Activated CD4-positive, alpha-beta memory T cell treated with anti-CD3 and anti-CD28 coated beads, Interleukin-2, amount 10 ng/mL, durations not matched to agents 7 days and 5 days (primary cell): ENCODE measurements around the gene EXO1. TPM values are rescaled to one million over a fixed set of nuclear protein-coding genes. Genes with fewer than 3 reads are reported as not detected.
"Not testable (repeated sequence)": the region's sequence is repeated elsewhere in the genome, so short reads cannot be mapped to it uniquely, and the experiment has no call there.

Experiments used
- CTCF ChIA-PET: fragments of 350-600 bp; sonication (Branson Sonifier 250); formaldehyde crosslinking; loops from one replicate; lab custom pipeline; 2021; ENCODE audit warnings: antibody characterized with exemption, inconsistent platforms; lab: Charles Lee
- POLR2A ChIA-PET: fragments of 350-600 bp; sonication (Branson Sonifier 250); formaldehyde crosslinking; loops from one replicate; lab custom pipeline; 2021; ENCODE audit warnings: antibody characterized with exemption; lab: Charles Lee
- DNase-seq: peaks from one replicate; pipeline ENCODE4 v3.0.0-alpha.2; 2020
- H3K27ac Mint-ChIP-seq: one replicate; pipeline ENCODE4 v1.8.0; 2021; ENCODE audit warnings: mild to moderate bottlenecking, mixed read lengths
- H3K27me3 Mint-ChIP-seq: one replicate; pipeline ENCODE4 v1.8.0; 2021; ENCODE audit warnings: mixed read lengths
- H3K36me3 Mint-ChIP-seq: one replicate; pipeline ENCODE4 v1.8.0; 2021; ENCODE audit warnings: low read depth, mixed read lengths
- H3K4me1 Mint-ChIP-seq: one replicate; pipeline ENCODE4 v1.8.0; 2021; ENCODE audit warnings: mixed read lengths
- H3K4me3 Mint-ChIP-seq: one replicate; pipeline ENCODE4 v1.8.0; 2021; ENCODE audit warnings: mild to moderate bottlenecking, mixed read lengths
- H3K9me3 Mint-ChIP-seq: one replicate; pipeline ENCODE4 v1.8.0; 2021; ENCODE audit warnings: mixed read lengths
- total RNA-seq, 2 experiments: library from RNA; stranded (reverse); gene quantifications; one replicate each; pipeline ENCODE4 v1.2.3, GENCODE V29; 2021

Gene EXO1
- total RNA-seq, 2 experiments from 2014 or later = 30.1 to 31.9 TPM

GRCh38 chr1:241821363-241821762 is 26.6 kb upstream of the EXO1 start:
- DNase-seq = no peak
- Mint-ChIP-seq H3K27ac (no peak overlapping the region), H3K9me3 (no peaks in the 10 kb centered on the region), H3K4me1 (no peaks in the 10 kb centered on the region), H3K4me3 (no peak overlapping the region), H3K27me3 (peaks cover 5% of the 10 kb centered on the region), H3K36me3 (no peaks in the 10 kb centered on the region)
- ChIA-PET CTCF (no interaction called here), POLR2A (no interaction called here)

GRCh38 chr1:241822846-241823245 is 25.2 kb upstream of the EXO1 start:
- DNase-seq = no peak
- ChIA-PET CTCF (interaction anchor here (1.4 kb wide), 1 partner anchor 217 kb away, joined by 3 read pairs; no protein-coding TSS in a partner anchor), POLR2A (no interaction called here)
- H3K27ac Mint-ChIP-seq = no peak overlapping the region
- no peak overlapping the region for H3K4me3 Mint-ChIP-seq
- H3K4me1 Mint-ChIP-seq = no peaks in the 10 kb centered on the region
- H3K36me3 Mint-ChIP-seq = no peaks in the 10 kb centered on the region
- no peaks in the 10 kb centered on the region for H3K9me3 Mint-ChIP-seq
- H3K27me3 Mint-ChIP-seq = peaks cover 5% of the 10 kb centered on the region

GRCh38 chr1:241823925-241824324 is 24.1 kb upstream of the EXO1 start:
- no peaks in the 10 kb centered on the region for H3K36me3 Mint-ChIP-seq
- CTCF ChIA-PET = interaction anchor here (1.4 kb wide), 1 partner anchor 218 kb away, joined by 3 read pairs; no protein-coding TSS in a partner anchor
- DNase-seq = no peak
- H3K9me3 Mint-ChIP-seq = no peaks in the 10 kb centered on the region
- H3K27me3 Mint-ChIP-seq = peaks cover 4% of the 10 kb centered on the region
- no peaks in the 10 kb centered on the region for H3K4me1 Mint-ChIP-seq
- no peak overlapping the region for H3K27ac Mint-ChIP-seq
- H3K4me3 Mint-ChIP-seq = no peak overlapping the region
- POLR2A ChIA-PET = no interaction called here

- no peak overlapping the region for H3K4me3 Mint-ChIP-seq
- no peak overlapping the region for H3K27ac Mint-ChIP-seq
- ChIA-PET POLR2A (no interaction called here), CTCF (no interaction called here)
- H3K4me1 Mint-ChIP-seq = no peaks in the 10 kb centered on the region
- H3K27me3 Mint-ChIP-seq = peaks cover 4% of the 10 kb centered on the region
- H3K9me3 Mint-ChIP-seq = no peaks in the 10 kb centered on the region
- DNase-seq = no peak
- H3K36me3 Mint-ChIP-seq = no peaks in the 10 kb centered on the region
These were observed 22.4 kb upstream of the EXO1 start for GRCh38 chr1:241825581-241825980.

GRCh38 chr1:241826613-241827012 is 21.4 kb upstream of the EXO1 start:
- CTCF ChIA-PET, H3K4me3 Mint-ChIP-seq, POLR2A ChIA-PET, DNase-seq, H3K9me3 Mint-ChIP-seq, H3K27me3 Mint-ChIP-seq, H3K36me3 Mint-ChIP-seq, H3K4me1 Mint-ChIP-seq, H3K27ac Mint-ChIP-seq: not testable (repeated sequence)

GRCh38 chr1:241827264-241827663 is 20.7 kb upstream of the EXO1 start:
- ChIA-PET CTCF (no interaction called here), POLR2A (no interaction called here)
- no peak overlapping the region for H3K27ac Mint-ChIP-seq
- peaks cover 10% of the 10 kb centered on the region for H3K27me3 Mint-ChIP-seq
- H3K4me3 Mint-ChIP-seq = no peak overlapping the region
- no peaks in the 10 kb centered on the region for H3K9me3 Mint-ChIP-seq
- no peak for DNase-seq
- H3K4me1 Mint-ChIP-seq = no peaks in the 10 kb centered on the region
- no peaks in the 10 kb centered on the region for H3K36me3 Mint-ChIP-seq

- no peaks in the 10 kb centered on the region for H3K4me1 Mint-ChIP-seq
- POLR2A ChIA-PET = no interaction called here
- no peak for DNase-seq
- no peak overlapping the region for H3K27ac Mint-ChIP-seq
- CTCF ChIA-PET = no interaction called here
- no peak overlapping the region for H3K4me3 Mint-ChIP-seq
- no peaks in the 10 kb centered on the region for H3K9me3 Mint-ChIP-seq
- peaks cover 13% of the 10 kb centered on the region for H3K27me3 Mint-ChIP-seq
- H3K36me3 Mint-ChIP-seq = no peaks in the 10 kb centered on the region
These were observed 19.5 kb upstream of the EXO1 start for GRCh38 chr1:241828463-241829021.

GRCh38 chr1:241829468-241829867 is 18.5 kb upstream of the EXO1 start:
- DNase-seq = no peak
- no peaks in the 10 kb centered on the region for H3K4me1 Mint-ChIP-seq
- H3K4me3 Mint-ChIP-seq = no peak overlapping the region
- H3K27me3 Mint-ChIP-seq = peaks cover 13% of the 10 kb centered on the region
- ChIA-PET CTCF (no interaction called here), POLR2A (no interaction called here)
- H3K27ac Mint-ChIP-seq = no peak overlapping the region
- no peaks in the 10 kb centered on the region for H3K36me3 Mint-ChIP-seq
- no peaks in the 10 kb centered on the region for H3K9me3 Mint-ChIP-seq

- CTCF ChIA-PET = interaction anchor here (0.9 kb wide), 1 partner anchor 224 kb away, joined by 3 read pairs; no protein-coding TSS in a partner anchor
- Mint-ChIP-seq H3K27me3 (peaks cover 14% of the 10 kb centered on the region), H3K4me1 (peaks cover 4% of the 10 kb centered on the region), H3K36me3 (no peaks in the 10 kb centered on the region), H3K4me3 (no peak overlapping the region), H3K27ac (no peak overlapping the region), H3K9me3 (no peaks in the 10 kb centered on the region)
- POLR2A ChIA-PET = no interaction called here
- DNase-seq = no peak
These were observed 13.1 kb upstream of the EXO1 start for GRCh38 chr1:241834733-241835377.

GRCh38 chr1:241836941-241837340 is 11.1 kb upstream of the EXO1 start:
- Mint-ChIP-seq H3K27me3 (peaks cover 12% of the 10 kb centered on the region), H3K4me1 (peaks cover 4% of the 10 kb centered on the region), H3K27ac (no peak overlapping the region), H3K4me3 (no peak overlapping the region), H3K36me3 (no peaks in the 10 kb centered on the region), H3K9me3 (no peaks in the 10 kb centered on the region)
- DNase-seq = no peak
- CTCF ChIA-PET = no interaction called here
- POLR2A ChIA-PET = no interaction called here

- no peak for DNase-seq
- ChIA-PET CTCF (no interaction called here), POLR2A (no interaction called here)
- H3K4me3 Mint-ChIP-seq = no peak overlapping the region
- peaks cover 10% of the 10 kb centered on the region for H3K27me3 Mint-ChIP-seq
- no peaks in the 10 kb centered on the region for H3K9me3 Mint-ChIP-seq
- H3K27ac Mint-ChIP-seq = no peak overlapping the region
- H3K4me1 Mint-ChIP-seq = peaks cover 4% of the 10 kb centered on the region
- H3K36me3 Mint-ChIP-seq = no peaks in the 10 kb centered on the region
These were observed 10.6 kb upstream of the EXO1 start for GRCh38 chr1:241837416-241837815.

- Mint-ChIP-seq H3K4me1 (peaks cover 4% of the 10 kb centered on the region), H3K4me3 (no peak overlapping the region), H3K27me3 (peaks cover 8% of the 10 kb centered on the region), H3K27ac (no peak overlapping the region), H3K9me3 (no peaks in the 10 kb centered on the region), H3K36me3 (no peaks in the 10 kb centered on the region)
- no peak for DNase-seq
- ChIA-PET CTCF (interaction anchor here (1.8 kb wide), 1 partner anchor 227 kb away, joined by 6 read pairs; no protein-coding TSS in a partner anchor), POLR2A (no interaction called here)
These were observed 10.1 kb upstream of the EXO1 start for GRCh38 chr1:241837901-241838300.

GRCh38 chr1:241838897-241839296 is 9.1 kb upstream of the EXO1 start:
- H3K4me1 Mint-ChIP-seq = peaks cover 4% of the 10 kb centered on the region
- no peak overlapping the region for H3K27ac Mint-ChIP-seq
- peaks cover 9% of the 10 kb centered on the region for H3K27me3 Mint-ChIP-seq
- DNase-seq = no peak
- H3K9me3 Mint-ChIP-seq = no peaks in the 10 kb centered on the region
- no peaks in the 10 kb centered on the region for H3K36me3 Mint-ChIP-seq
- ChIA-PET POLR2A (interaction anchor here (1.5 kb wide), 1 partner anchor 9 kb away, joined by 7 read pairs; the partner anchor contains the start of gene EXO1), CTCF (interaction anchor here (0.8 to 1.8 kb wide), 2 partner anchors 198 to 228 kb away, joined by 3 to 6 read pairs; partner anchors contain the start of genes CHML and OPN3)
- no peak overlapping the region for H3K4me3 Mint-ChIP-seq
